Measurements from ENCODE around the gene MRO.
"Not testable (repeated sequence)": the region's sequence is repeated elsewhere in the genome, so short reads cannot be mapped to it uniquely, and the experiment has no call there.

GRCh38 chr18:50833496-50833895 lies 13.7 kb upstream of the MRO start:
- not testable (repeated sequence) for TF ChIP-seq CTCF, POLR2A (IDR thresholded peaks at IDR 0.05)

Measured in thyroid gland (tissue), 4 donors.